ENCODE data around the gene PATE4. TPM values are rescaled to one million over a fixed set of nuclear protein-coding genes. Genes with fewer than 3 reads are reported as not detected.
"Not testable (repeated sequence)": the region's sequence is repeated elsewhere in the genome, so short reads cannot be mapped to it uniquely, and the experiment has no call there.

Gene PATE4
- total RNA-seq = not detected
- long read RNA-seq, donor 1 = 0 reads
- long read RNA-seq, donor 2 = 0 reads

DNA sequence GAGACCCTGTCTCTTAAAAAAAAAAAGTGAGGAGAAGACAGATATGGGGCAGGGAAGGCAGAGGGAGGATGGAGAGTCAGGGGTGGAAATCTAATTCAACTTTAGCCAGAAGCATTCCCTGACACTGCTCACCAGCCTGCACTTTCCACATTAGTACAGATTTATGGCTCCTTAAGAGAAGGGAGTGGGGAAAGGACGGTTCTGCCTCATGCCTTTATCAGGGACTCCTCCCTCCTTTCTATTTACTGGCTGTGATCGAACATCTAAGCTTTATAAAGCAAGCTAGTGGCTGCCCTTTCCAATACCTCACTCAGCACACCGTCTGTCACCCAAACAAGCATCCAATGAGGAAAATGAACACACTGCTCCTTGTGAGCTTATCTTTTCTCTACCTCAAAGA is at the start of gene PATE4:
Gene PATE4 (plus strand): TSS at position 301 of the 400 bp plus-strand sequence. CDS start 44 bp downstream, at position 345.
- intact Hi-C loops (cut with DNase I) = no loop called here

GRCh38 chr11:125784678-125785077 is 48.4 kb upstream of the PATE4 start:
- no peak for DNase-seq (ENCODE audit: low spot score)
- intact Hi-C loops (cut with DNase I) = no loop called here

More for the DNA sequence above, at the start of gene PATE4:
- no peak for DNase-seq (ENCODE audit: low spot score)

DNA sequence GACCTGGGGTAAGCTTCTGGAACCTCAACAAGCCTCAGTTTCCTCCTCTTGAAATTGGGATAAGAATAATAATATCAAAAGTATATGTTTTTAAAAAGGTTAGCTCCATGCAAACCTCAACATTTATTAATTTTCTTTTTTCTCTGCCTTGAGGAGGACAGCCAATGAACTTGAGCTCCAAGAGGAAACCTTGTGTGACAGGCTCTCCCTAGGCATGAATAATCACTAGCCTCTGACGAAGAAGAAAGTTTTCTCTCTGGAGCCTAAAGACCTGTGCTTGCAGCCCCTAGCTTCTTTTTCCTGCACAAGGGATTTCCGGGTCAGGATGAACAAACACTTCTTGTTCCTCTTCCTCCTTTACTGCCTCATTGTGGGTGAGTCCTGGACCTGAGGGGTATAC is 45.3 kb upstream of the PATE4 start, which contains the start of gene PATE3:
Gene PATE3 (plus strand): TSS at position 301 of the 400 bp plus-strand sequence. CDS start 25 bp downstream, at position 326.
- DNase-seq (ENCODE audit: low spot score) = no peak
- intact Hi-C loops (cut with DNase I) = no loop called here

GRCh38 chr11:125790825-125791224 is 42.3 kb upstream of the PATE4 start:
- DNase-seq (ENCODE audit: low spot score) = no peak
- intact Hi-C loops (cut with DNase I) = no loop called here

- intact Hi-C loops (cut with DNase I) = no loop called here
- DNase-seq (ENCODE audit: low spot score) = no peak
These were observed 35.5 kb upstream of the PATE4 start for GRCh38 chr11:125797641-125798040.

- DNase-seq (ENCODE audit: low spot score) = no peak
- intact Hi-C loops (cut with DNase I) = no loop called here
These were observed 33.3 kb upstream of the PATE4 start for GRCh38 chr11:125799808-125800207.

DNA sequence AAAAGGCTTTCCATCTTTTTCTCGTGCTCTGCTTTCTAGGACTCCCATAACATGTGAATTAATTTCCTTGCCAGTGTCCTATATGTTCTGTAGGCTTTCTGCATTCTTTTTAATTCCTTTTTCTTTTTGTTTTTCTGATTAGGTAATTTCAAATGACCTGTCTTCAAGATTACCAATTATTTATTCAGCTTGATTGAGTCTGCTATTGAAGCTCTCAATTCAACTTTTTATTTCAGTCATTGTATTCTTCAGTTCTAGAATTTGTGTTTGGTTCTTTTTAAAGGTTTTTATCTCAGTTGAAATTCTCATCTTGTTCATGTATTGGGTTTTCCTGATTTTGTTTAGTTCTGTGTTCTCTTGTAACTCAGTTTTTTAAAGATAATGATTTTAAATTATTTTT is 30.7 kb upstream of the PATE4 start:
- intact Hi-C loops (cut with DNase I) = no loop called here
- no peak for DNase-seq (ENCODE audit: low spot score)

DNA sequence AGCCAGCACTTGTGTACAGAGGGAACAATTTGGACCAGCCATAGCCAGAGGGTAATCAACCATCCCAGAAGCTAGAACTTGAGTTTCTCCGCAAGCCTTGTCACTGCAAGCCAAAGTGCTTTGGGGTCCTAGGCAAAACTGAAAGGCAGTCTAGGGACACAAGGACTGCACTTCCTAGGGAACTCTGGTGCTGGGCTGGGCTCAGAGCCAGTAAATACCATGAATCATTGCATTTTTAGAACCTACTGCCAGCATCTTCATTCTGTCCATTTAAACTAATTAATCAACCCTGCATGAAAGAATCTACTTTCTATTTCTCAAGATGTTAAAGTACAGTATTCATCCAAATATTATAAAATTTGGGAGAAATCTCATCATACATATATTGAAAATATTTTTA is 25.2 kb upstream of the PATE4 start:
- no peak for DNase-seq (ENCODE audit: low spot score)
- intact Hi-C loops (cut with DNase I) = no loop called here

DNA sequence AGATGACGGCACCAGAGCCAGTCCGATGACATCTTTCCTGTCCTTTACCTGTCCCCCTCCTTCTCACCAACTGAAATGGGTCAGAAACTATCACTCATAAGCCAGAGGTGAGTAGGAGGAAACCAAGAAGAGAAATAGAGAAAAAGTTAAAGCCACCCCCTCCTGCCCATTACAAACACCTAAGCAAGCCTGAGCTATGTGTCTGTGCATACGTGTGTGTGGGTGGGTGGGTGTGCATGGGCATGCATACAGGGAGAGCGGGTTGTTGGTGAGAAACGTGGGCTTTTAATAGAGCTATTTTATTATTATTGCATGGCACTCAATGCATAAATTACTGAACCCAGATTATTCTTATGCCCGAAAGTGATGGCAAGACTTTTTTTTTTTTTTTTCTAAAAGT is 2.6 kb downstream of the PATE4 start:
- DNase-seq (ENCODE audit: low spot score) = no peak
- intact Hi-C loops (cut with DNase I) = no loop called here

DNA sequence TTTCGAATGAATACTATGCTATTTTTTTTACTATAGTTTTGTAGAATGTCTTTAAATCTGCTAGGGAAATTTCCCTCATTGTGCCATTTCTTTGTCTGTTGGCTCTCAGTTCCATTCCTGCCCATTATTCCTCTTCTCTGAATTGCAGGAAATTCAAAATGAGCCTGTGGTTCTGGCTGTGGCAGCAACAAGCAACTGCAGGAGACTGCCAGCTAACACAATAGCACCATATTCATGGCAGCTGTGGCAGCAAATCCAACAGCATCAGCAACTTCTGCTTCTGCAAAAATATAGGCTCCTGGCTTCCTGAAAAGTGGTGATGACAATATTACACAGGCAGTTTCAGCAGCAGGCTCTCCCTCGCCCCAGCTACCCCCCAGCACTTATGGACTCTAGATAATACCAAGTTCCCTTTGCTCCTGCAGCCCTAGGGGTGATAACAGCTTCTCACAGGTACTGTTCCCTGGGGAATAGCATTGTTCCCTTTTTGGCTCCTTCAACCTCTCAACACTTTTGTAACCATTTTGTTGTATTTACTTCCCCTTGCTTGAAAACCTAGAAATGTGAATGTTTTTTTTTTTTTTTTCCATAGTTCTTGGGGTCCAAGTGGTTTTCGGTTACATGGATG is 9.3 kb downstream of the PATE4 start:
- no peak for DNase-seq (ENCODE audit: low spot score)
- intact Hi-C loops (cut with DNase I) = no loop called here

GRCh38 chr11:125846188-125846587 is 13.1 kb downstream of the PATE4 start:
- intact Hi-C loops (cut with DNase I) = no loop called here
- no peak for DNase-seq (ENCODE audit: low spot score)

DNA sequence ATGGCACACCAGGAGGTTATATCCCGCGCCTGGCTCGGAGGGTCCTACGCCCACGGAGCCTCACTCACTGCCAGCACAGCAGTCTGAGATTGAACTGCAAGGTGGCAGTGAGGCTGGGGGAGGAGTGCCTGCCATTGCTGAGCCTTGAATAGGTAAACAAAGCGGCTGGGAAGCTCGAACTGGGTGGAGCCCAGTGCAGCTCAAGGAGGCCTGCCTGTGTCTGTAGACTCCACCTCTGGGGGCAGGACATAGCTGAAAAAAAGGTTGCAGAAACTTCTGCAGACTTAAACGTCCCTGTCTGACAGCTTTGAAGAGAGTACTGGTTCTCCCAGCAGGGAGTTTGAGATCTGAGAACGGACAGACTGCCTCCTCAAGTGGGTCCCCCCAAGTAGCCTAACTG is 24.6 kb downstream of the PATE4 start:
- DNase-seq (ENCODE audit: low spot score); intact Hi-C loops (cut with DNase I): not testable (repeated sequence)

GRCh38 chr11:125862786-125863185 is 29.7 kb downstream of the PATE4 start:
- intact Hi-C loops (cut with DNase I); DNase-seq (ENCODE audit: low spot score): not testable (repeated sequence)

GRCh38 chr11:125865354-125865753 is 32.2 kb downstream of the PATE4 start:
- DNase-seq (ENCODE audit: low spot score); intact Hi-C loops (cut with DNase I): not testable (repeated sequence)

- intact Hi-C loops (cut with DNase I) = no loop called here
- no peak for DNase-seq (ENCODE audit: low spot score)
These were observed 36.4 kb downstream of the PATE4 start for GRCh38 chr11:125869521-125869920.

GRCh38 chr11:125871391-125872137 is 38.4 kb downstream of the PATE4 start:
- DNase-seq (ENCODE audit: low spot score) = no peak
- intact Hi-C loops (cut with DNase I) = loop anchor here in 1 of 2 donors (10.0 kb wide), 1 partner anchor 247 kb away; the partner anchor contains the start of gene CHEK1

GRCh38 chr11:125872138-125872491 is 39.0 kb downstream of the PATE4 start:
- intact Hi-C loops (cut with DNase I) = loop anchor here in 1 of 2 donors (10.0 kb wide), 1 partner anchor 247 kb away; the partner anchor contains the start of gene CHEK1
- DNase-seq (ENCODE audit: low spot score) = no peak

- no peak for DNase-seq (ENCODE audit: low spot score)
- intact Hi-C loops (cut with DNase I) = loop anchor here in 1 of 2 donors (10.0 kb wide), 1 partner anchor 249 kb away; the partner anchor contains the start of gene CHEK1
These were observed 40.9 kb downstream of the PATE4 start for GRCh38 chr11:125873881-125874555.

DNA sequence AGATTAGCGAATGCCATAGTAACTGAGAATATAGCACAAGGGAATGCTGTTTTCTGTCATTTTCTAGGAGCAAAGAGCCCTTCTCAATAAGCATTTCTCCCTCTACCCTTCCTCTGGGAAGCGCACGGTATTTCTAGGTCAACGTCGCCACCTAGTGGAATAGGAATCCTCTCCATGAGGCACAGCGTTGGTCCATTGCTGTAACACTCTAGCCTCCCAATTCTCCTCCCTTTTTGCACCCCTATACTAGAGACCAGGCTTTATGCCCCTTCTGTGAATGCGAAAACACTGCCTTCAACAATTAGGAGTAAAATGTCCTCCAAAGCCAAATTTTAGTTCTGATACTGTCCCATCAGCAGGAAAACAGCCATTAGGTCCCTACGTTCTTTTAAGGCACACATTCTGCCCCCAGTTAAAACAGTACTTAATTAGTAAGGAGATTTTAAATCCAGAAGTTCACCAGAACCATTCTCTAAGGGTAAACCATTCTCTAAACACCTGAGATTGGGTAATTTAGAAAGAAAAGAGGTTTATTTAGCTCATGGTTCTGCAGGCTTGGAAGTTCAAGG is 41.5 kb downstream of the PATE4 start:
- DNase-seq (ENCODE audit: low spot score) = no peak
- intact Hi-C loops (cut with DNase I) = loop anchor here in 1 of 2 donors (10.0 kb wide), 1 partner anchor 250 kb away; the partner anchor contains the start of gene CHEK1

DNA sequence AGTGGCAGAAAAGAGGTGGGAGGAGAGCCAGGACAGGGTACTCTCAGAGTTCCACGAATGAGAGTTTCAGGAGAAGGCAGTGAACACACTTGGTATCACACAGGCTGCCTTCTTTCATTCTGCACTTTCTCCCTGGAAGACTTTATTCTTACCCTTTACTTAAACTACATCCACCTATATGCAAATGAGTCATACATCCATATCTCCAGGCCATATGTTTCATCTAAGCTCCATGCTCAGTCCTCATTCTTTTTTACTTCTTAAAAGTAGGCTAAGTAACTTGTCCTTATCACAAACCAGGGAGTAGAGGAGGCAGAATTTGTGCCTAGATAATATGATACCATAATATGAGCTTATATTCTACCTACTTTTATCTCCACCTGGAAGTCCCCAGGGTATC is 48.2 kb downstream of the PATE4 start:
- no peak for DNase-seq (ENCODE audit: low spot score)
- intact Hi-C loops (cut with DNase I) = no loop called here

Measured in posterior vena cava (tissue), 2 donors.